IMR-90 (cell line): ENCODE results near the gene MUC6. TPM values are rescaled to one million over a fixed set of nuclear protein-coding genes. Genes with fewer than 3 reads are reported as not detected.

Experiments used
- ATAC-seq: fragments of 200-7000 bp; cut with Tn5 transposase; 2 replicates; pipeline ENCODE4 v1.9.1; 2020; ENCODE audit warnings: low read depth, mild to moderate bottlenecking, moderate library complexity
- BruUV-seq: library from RNA; stranded (reverse); fragments of 400-500 nt; replicated peaks from 2 replicates; lab custom pipeline; 2021; lab: Mats Ljungman, UMichigan
- CTCF ChIA-PET: fragments of 300-600 bp; formaldehyde crosslinking; extraction: SDS; loops from one replicate; lab custom pipeline; 2021; ENCODE audit warnings: antibody characterized with exemption; lab: Yijun Ruan, JAX
- POLR2A ChIA-PET: fragments of 300-600 bp; sonication (Branson Sonifier 250); formaldehyde crosslinking; loops from one replicate; lab custom pipeline; 2022; ENCODE audit warnings: antibody characterized with exemption; ENCODE audit not compliant: unreplicated experiment; lab: Charles Lee
- DNase-seq: peaks from one replicate; pipeline ENCODE4 v3.0.0; 2013
- H2AFZ ChIP-seq: replicated peaks from 2 replicates; pipeline ENCODE3; 2013; ENCODE audit warnings: low read length, mild to moderate bottlenecking; ENCODE audit not compliant: poor library complexity
- H2AK5ac ChIP-seq: 2 replicates; pipeline ENCODE4 v1.6.1; 2013; ENCODE audit warnings: low read depth, low read length, inconsistent platforms
- H2AK9ac ChIP-seq: replicated peaks from 2 replicates; pipeline ENCODE3; 2013; ENCODE audit warnings: mild to moderate bottlenecking, low read depth, low read length, moderate library complexity; ENCODE audit not compliant: poor library complexity
- H2BK120ac ChIP-seq: 2 replicates; pipeline ENCODE4 v1.6.1; 2013; ENCODE audit warnings: low read depth, low read length, inconsistent platforms
- H2BK15ac ChIP-seq: 3 replicates; pipeline ENCODE4 v1.6.1; 2013; ENCODE audit warnings: low read depth, low read length, inconsistent platforms
- H2BK20ac ChIP-seq: 2 replicates; pipeline ENCODE4 v1.6.1; 2013; ENCODE audit warnings: low read depth, mild to moderate bottlenecking, inconsistent platforms, low read length, moderate library complexity
- H2BK5ac ChIP-seq: 2 replicates; pipeline ENCODE4 v1.6.1; 2013; ENCODE audit warnings: mild to moderate bottlenecking, low read depth, low read length, inconsistent platforms; ENCODE audit not compliant: poor library complexity, severe bottlenecking
- H3K14ac ChIP-seq: replicated peaks from 2 replicates; pipeline ENCODE4 v1.6.1; 2013; ENCODE audit warnings: low read depth, low read length, inconsistent platforms
- H3K18ac ChIP-seq: 2 replicates; pipeline ENCODE4 v1.6.1; 2013; ENCODE audit warnings: low read depth, low read length, control low read depth
- H3K23ac ChIP-seq: 2 replicates; pipeline ENCODE4 v1.6.1; 2013; ENCODE audit warnings: low read depth, low read length, inconsistent platforms
- H3K27ac ChIP-seq: 2 replicates; pipeline ENCODE4 v1.5.1; 2013; ENCODE audit warnings: mild to moderate bottlenecking, control low read depth, low read length; ENCODE audit not compliant: insufficient read depth
- H3K27me3 ChIP-seq: 2 replicates; pipeline ENCODE4 v1.6.1; 2013; ENCODE audit warnings: low read length; ENCODE audit not compliant: control insufficient read depth, insufficient read depth
- H3K36me3 ChIP-seq: 2 replicates; pipeline ENCODE4 v1.6.1; 2013; ENCODE audit warnings: low read length, mixed read lengths; ENCODE audit not compliant: control insufficient read depth, insufficient read depth
- H3K4ac ChIP-seq: 2 replicates; pipeline ENCODE4 v1.6.1; 2013; ENCODE audit warnings: low read depth, low read length, inconsistent platforms
- H3K4me1 ChIP-seq: 2 replicates; pipeline ENCODE4 v1.6.1; 2013; ENCODE audit warnings: low read length, mixed read lengths; ENCODE audit not compliant: control insufficient read depth, insufficient read depth
- H3K4me2 ChIP-seq: 2 replicates; pipeline ENCODE4 v1.6.1; 2013; ENCODE audit warnings: low read depth, mild to moderate bottlenecking, control low read depth, low read length, moderate library complexity
- H3K4me3 ChIP-seq: 2 replicates; pipeline ENCODE4 v1.5.1; 2013; ENCODE audit warnings: low read depth, mild to moderate bottlenecking, control low read depth, low read length, moderate library complexity; ENCODE audit not compliant: insufficient read depth
- H3K56ac ChIP-seq: 2 replicates; pipeline ENCODE4 v1.6.1; 2013; ENCODE audit warnings: low read length, inconsistent platforms; ENCODE audit not compliant: insufficient read depth; ENCODE audit errors: extremely low read depth
- H3K79me1 ChIP-seq, 2 experiments: 2 replicates each; pipeline ENCODE4 v1.6.1; 2013; ENCODE audit warnings: low read length in 2 of 2, inconsistent platforms in 1 of 2, low read depth in 1 of 2
- H3K9ac ChIP-seq: 2 replicates; pipeline ENCODE4 v1.6.1; 2013; ENCODE audit warnings: low read depth, low read length, control low read depth
- H3K9me1 ChIP-seq: 2 replicates; pipeline ENCODE4 v1.6.1; 2013; ENCODE audit warnings: low read length, inconsistent platforms; ENCODE audit not compliant: insufficient read depth
- H3K9me3 ChIP-seq: 2 replicates; pipeline ENCODE4 v1.6.1; 2013; ENCODE audit warnings: low read length; ENCODE audit not compliant: control insufficient read depth, insufficient read depth
- H4K20me1 ChIP-seq: 2 replicates; pipeline ENCODE4 v1.6.1; 2013; ENCODE audit warnings: low read length, inconsistent platforms; ENCODE audit not compliant: insufficient read depth
- H4K5ac ChIP-seq: 2 replicates; pipeline ENCODE4 v1.6.1; 2013; ENCODE audit warnings: mild to moderate bottlenecking, low read depth, low read length, control low read depth
- H4K8ac ChIP-seq, 2 experiments: 2 replicates each; pipeline ENCODE4 v1.6.1; 2013; ENCODE audit warnings: low read depth in 2 of 2, low read length in 2 of 2, control low read depth in 1 of 2, inconsistent platforms in 1 of 2
- H4K91ac ChIP-seq: 2 replicates; pipeline ENCODE4 v1.6.1; 2013; ENCODE audit warnings: low read depth, low read length, inconsistent platforms; ENCODE audit not compliant: insufficient read depth
- BHLHE40 ChIP-seq: fragments of 150-350 bp; IDR thresholded peaks from 2 replicates; pipeline ENCODE4 v1.6.1; 2016; ENCODE audit warnings: mild to moderate bottlenecking, low read depth, low read length
- CTCF ChIP-seq: conservative IDR thresholded peaks from 2 replicates; pipeline ENCODE4 v1.5.1; 2012; ENCODE audit warnings: mild to moderate bottlenecking, low read depth, low read length, improper control_type of control experiment
- ELK1 ChIP-seq: fragments of 150-350 bp; IDR thresholded peaks from 2 replicates; pipeline ENCODE4 v1.6.1; 2016; ENCODE audit warnings: low read depth, mild to moderate bottlenecking, low read length, moderate library complexity, borderline replicate concordance
- FOS ChIP-seq: fragments of 150-350 bp; IDR thresholded peaks from 2 replicates; pipeline ENCODE4 v1.6.1; 2016; ENCODE audit warnings: low read depth, low read length
- MXI1 ChIP-seq: IDR thresholded peaks from 2 replicates; pipeline ENCODE4 v1.6.1; 2012; ENCODE audit warnings: low read depth, mild to moderate bottlenecking, low read length, moderate library complexity, borderline replicate concordance
- NFE2L2 ChIP-seq: fragments of 150-350 bp; IDR thresholded peaks from 2 replicates; pipeline ENCODE4 v1.6.1; 2016; ENCODE audit warnings: low read depth, mild to moderate bottlenecking, low read length
- POLR2A ChIP-seq: IDR thresholded peaks from 2 replicates; pipeline ENCODE4 v1.6.1; 2012; ENCODE audit warnings: mild to moderate bottlenecking, low read depth, low read length
- RAD21 ChIP-seq: IDR thresholded peaks from 2 replicates; pipeline ENCODE4 v1.6.1; 2012; ENCODE audit warnings: low read length, improper control_type of control experiment
- RCOR1 ChIP-seq: IDR thresholded peaks from 2 replicates; pipeline ENCODE4 v1.6.1; 2012; ENCODE audit warnings: mild to moderate bottlenecking, low read length, improper control_type of control experiment; ENCODE audit not compliant: insufficient replicate concordance
- SMC3 ChIP-seq: fragments of 150-350 bp; IDR thresholded peaks from 2 replicates; pipeline ENCODE4 v1.6.1; 2016; ENCODE audit warnings: low read depth, mild to moderate bottlenecking, antibody characterized with exemption, low read length, moderate library complexity
- WGBS, 2 experiments: methylation state at CpG; one replicate each; pipeline versions ENCODE4 v1.1.5 to v1.1.7; 2013; ENCODE audit warnings: missing lambda C conversion rate in 2 of 2; ENCODE audit not compliant: insufficient read length in 1 of 2; ENCODE audit errors: extremely low coverage in 2 of 2; 5-methylcytosine and 5-hydroxymethylcytosine counted together
- dilution Hi-C: fragments of 300-500 bp; cut with HindIII; formaldehyde crosslinking; loops from one replicate; pipeline ENCODE4 v1.14.3; 2018; ENCODE audit warnings: low sequenced_read_pairs; ENCODE audit not compliant: unreplicated experiment
- in situ Hi-C: fragments of 300-500 bp; cut with MboI; formaldehyde crosslinking; loops from 3 replicates; pipeline ENCODE4 v1.14.3; 2019; ENCODE audit warnings: low sequenced_read_pairs, inconsistent platforms, mixed read lengths
- intact Hi-C: fragments of 100-400 bp; cut with micrococcal nuclease; formaldehyde crosslinking; loops from 2 replicates; pipeline ENCODE4 v1.10.0; 2022
- polyA plus RNA-seq, 3 experiments: library from polyadenylated mRNA; depleted of rRNA; stranded (reverse); fragments of >200 nt; gene quantifications; 2 replicates each; pipeline ENCODE4 v1.2.3, GENCODE V29; 2012; ENCODE audit warnings: low replicate concordance in 1 of 3
- total RNA-seq: library from RNA; depleted of rRNA; stranded (reverse); fragments of >200 nt; gene quantifications from 2 replicates; pipeline ENCODE4 v1.2.3, GENCODE V29; 2012
- TF ChIP-seq, protein P1 (sequence below): fragments of 150-350 bp; IDR thresholded peaks from 2 replicates; pipeline ENCODE4 v1.6.1; 2017; ENCODE audit warnings: mild to moderate bottlenecking, antibody characterized with exemption, low read length, low read depth

The MUC6 gene
- total and polyA plus RNA-seq, 2 of the 4 experiments (the other 2 are of a cell fraction): not detected

GRCh38 chr11:1000357-1001278, 35.9 kb downstream of the MUC6 start:
- no peaks in the 10 kb centered on the region for H3K27me3 ChIP-seq
- TF ChIP-seq ELK1: no peak
- TF ChIP-seq BHLHE40: no peak
- no peak for TF ChIP-seq NFE2L2
- no peak for TF ChIP-seq SMC3
- no peak for TF ChIP-seq RAD21
- no peak for TF ChIP-seq RCOR1
- no peak for TF ChIP-seq POLR2A
- TF ChIP-seq MXI1: no peak
- TF ChIP-seq CTCF: no peak
- TF ChIP-seq, protein P1, sequence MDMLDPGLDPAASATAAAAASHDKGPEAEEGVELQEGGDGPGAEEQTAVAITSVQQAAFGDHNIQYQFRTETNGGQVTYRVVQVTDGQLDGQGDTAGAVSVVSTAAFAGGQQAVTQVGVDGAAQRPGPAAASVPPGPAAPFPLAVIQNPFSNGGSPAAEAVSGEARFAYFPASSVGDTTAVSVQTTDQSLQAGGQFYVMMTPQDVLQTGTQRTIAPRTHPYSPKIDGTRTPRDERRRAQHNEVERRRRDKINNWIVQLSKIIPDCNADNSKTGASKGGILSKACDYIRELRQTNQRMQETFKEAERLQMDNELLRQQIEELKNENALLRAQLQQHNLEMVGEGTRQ: no peak
- no peak for TF ChIP-seq FOS
- H3K9me1 ChIP-seq: no peaks in the 10 kb centered on the region
- H4K91ac ChIP-seq: no peak overlapping the region
- 77% methylated on average over 10 of the region's 38 CpGs; no CpG with 5 or more reads in 1 of the 2 experiments for WGBS, 2 experiments
- no peak overlapping the region for H3K27ac ChIP-seq
- no peak overlapping the region for H2BK20ac ChIP-seq
- H3K4me1 ChIP-seq: no peaks in the 10 kb centered on the region
- no peak overlapping the region for H3K56ac ChIP-seq
- no peak overlapping the region for H2BK120ac ChIP-seq
- peaks cover 51% of the 10 kb centered on the region for H3K36me3 ChIP-seq
- intact Hi-C loops: no loop called here
- no peak overlapping the region for H2AK5ac ChIP-seq
- H4K20me1 ChIP-seq: peaks cover 45% of the 10 kb centered on the region
- no TSS peak for BruUV-seq
- H4K5ac ChIP-seq: no peak overlapping the region
- POLR2A ChIA-PET: no interaction called here
- H3K79me1 ChIP-seq: peaks cover 6 to 53% of the 10 kb centered on the region in 2 experiments
- no peaks in the 10 kb centered on the region for H3K9me3 ChIP-seq
- no peak overlapping the region for H2BK15ac ChIP-seq
- no peak overlapping the region for H4K8ac ChIP-seq
- in situ Hi-C loops: no loop called here
- no peak overlapping the region for H3K23ac ChIP-seq
- no peak overlapping the region for H3K4ac ChIP-seq
- H2AFZ ChIP-seq: no peak overlapping the region
- H2BK5ac ChIP-seq: no peak overlapping the region
- H2AK9ac ChIP-seq: peak overlapping the region; percentile 13
- dilution Hi-C loops: no loop called here
- ATAC-seq: no peak; the same call in 1 of the 2 replicates
- H3K4me2 ChIP-seq: no peak overlapping the region
- H3K14ac ChIP-seq: no peak overlapping the region
- no peak for DNase-seq
- H3K18ac ChIP-seq: no peak overlapping the region
- H3K4me3 ChIP-seq: no peak overlapping the region
- H3K9ac ChIP-seq: no peak overlapping the region
- CTCF ChIA-PET: no interaction called here
